SW 1271 (cell line): Measurements from ENCODE around the gene CCDC186.

ENCODE experiments used
- DNase-seq, 2 experiments: peaks; one replicate each; lab custom pipeline; 2025; lab: John Stamatoyannopoulos, UW

CCDC186 gene

DNA sequence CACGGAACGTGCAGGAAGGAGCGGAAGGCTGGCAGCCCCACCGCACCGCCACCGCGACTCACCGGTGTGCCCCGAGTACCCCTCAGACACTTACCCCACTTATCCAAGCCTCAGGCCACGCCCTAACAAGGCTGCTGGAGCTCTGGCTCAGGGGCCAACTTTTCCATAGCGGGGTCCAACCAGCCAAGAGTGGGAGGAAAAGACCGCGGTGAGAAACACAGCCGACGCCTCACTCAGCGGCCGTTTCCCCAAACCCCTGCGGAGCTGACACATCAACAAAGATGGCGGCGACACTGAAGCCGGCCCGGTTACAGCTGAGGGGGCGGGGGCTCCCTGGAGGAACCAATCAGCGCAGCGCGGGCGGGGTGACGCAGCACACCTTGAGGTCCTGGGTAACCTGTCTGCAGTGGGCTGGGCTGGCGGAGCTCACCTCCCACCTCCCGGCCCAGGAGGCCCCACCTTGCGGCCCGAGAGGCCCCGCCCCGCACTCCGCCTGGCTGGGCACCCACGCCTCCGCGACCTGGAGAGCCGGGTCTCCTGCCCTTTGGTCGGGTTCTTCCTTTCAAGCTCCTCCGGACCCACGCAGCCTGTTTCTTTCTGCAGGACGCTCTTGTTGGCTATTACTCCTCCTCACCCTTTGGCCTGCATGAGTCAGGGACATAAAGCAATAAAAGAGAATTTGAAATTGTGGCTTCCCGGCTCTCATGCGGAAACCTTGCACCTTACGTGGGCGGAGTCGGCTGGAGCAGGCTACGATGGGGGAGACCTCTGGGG, at the start of gene CCDC186:
TSS of gene CCDC186 (minus strand) at position 283 of the 774 bp plus-strand sequence. CDS start 10,935 bp downstream, outside the sequence.
- peak; percentile 70 to 86 for DNase-seq

DNA sequence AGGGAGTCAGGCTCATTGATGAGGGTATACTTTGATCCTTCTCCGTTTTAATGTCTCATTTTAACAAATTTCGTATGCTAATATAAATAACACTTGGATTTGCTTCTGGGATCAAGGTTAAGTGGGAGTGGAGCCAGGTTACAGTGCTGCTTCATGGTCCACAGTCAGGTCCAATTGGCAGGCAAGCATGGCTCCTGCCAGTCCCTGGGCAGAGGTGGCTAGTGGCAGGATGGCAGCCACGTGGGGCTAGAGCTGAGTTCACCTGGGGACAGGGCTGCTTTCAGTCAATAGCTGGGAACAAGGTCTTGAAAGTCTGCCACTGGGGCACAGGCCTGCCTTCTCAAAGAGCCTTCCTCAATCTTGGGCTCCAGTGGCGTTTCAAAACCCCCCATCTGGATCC, 49.1 kb upstream of the CCDC186 start:
- no peak for DNase-seq

- DNase-seq, result no peak
Measured at GRCh38 chr10:114221235-114221634, 47.2 kb upstream of the CCDC186 start.

DNA sequence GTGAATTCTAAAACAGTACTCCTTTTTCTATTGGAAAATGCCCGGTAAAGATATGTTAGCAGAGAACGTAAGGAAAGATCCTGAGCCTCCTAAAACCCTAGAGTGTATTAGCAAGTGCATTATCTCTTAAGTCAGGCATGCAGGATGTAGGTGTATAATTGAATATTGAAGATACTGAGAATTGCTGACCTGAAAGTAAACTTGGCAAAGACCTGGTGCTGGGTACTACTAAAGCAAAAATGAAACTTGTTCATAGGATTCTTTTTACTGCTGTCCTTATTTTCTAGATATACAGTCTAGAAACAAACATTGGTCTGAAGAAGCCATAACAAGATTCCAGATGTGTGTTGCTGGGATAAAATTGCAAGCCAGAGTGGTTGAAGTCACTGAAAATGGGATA, 46.3 kb upstream of the CCDC186 start:
- no peak for DNase-seq

- DNase-seq, result no peak
Measured at GRCh38 chr10:114215033-114215432, 41.0 kb upstream of the CCDC186 start.

- no peak for DNase-seq
Measured at GRCh38 chr10:114212153-114212552, 38.1 kb upstream of the CCDC186 start.

DNA sequence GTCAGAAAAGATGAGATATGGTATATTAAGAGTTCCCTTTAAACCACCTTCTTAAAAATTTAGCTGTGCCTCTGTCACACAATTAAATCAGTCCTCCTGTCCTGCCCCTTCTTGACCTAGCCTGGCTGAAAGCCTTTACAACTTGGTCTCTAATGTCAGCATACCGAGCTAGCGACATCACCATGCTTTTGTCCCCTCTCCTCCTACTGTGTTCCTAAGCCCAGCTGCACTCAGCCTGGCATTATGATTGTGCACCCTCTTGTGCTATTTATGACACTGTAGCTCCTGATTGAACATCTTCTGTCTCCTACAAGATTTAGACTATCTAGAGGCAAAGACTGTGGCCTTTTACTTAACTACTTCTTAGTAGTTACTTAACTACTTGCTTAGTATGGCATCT, 34.3 kb upstream of the CCDC186 start:
- no peak for DNase-seq

DNA sequence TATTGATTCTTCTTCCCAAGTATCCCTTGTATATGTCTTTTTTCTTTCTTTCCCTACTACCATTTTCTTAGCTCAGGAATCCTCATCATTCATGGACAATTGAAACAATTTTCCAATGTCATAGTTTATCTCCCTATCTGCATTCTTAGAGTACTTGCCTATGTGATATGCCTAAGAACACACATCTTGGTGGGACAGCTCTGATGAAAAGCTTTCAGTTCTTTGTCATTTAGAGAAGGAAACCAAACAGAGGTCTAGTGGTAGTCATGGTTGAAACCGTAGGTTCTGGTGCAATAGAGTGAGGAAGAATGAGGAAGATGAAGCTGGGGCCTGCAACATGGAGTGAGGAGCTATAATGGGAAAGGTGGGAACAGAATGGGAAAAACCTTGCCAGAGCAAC, 33.3 kb upstream of the CCDC186 start:
- no peak for DNase-seq

- no peak for DNase-seq
Measured at GRCh38 chr10:114206902-114207301, 32.9 kb upstream of the CCDC186 start.

GRCh38 chr10:114202812-114203211, 28.8 kb upstream of the CCDC186 start:
- DNase-seq, result no peak

- no peak for DNase-seq
Measured at GRCh38 chr10:114199239-114199638, 25.2 kb upstream of the CCDC186 start.

DNA sequence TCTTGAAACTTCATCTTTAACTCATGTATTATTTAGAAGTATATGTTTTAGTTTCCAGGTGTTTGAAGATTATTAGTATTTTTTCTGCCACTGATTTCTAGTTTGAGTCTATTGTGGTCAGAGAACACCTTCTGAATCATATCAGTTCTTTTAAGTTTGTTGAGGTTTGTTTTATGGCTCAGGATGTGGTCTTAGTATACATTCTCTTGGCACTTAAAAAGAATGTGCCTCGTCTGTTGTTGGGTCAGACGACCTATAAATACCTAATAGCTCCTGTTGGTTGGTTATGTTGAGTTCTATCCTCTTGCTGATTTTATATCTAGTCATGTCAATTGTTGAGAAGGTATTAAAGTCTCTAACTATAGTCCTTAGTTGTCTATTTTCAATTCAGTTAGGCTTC, 21.1 kb upstream of the CCDC186 start:
- no peak for DNase-seq

DNA sequence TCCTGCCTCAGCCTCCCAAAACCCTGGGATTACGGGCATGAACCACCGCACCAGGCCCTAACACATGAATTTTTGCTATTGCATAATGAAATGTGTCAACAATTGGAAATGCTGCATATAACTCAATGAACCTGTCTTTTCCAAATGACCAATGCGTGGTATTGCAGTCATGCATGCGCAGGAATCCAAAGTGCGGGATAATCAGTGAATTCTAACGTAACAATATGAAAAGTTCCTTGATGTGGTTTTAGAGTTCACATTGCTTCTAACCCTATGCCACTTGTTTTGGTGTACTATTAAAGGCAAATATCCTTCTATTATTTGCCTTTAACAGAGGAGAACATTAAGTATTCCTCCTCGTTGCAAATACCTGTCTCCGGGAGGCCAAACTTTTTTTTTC, 15.7 kb upstream of the CCDC186 start:
- no peak for DNase-seq

GRCh38 chr10:114188900-114189299, 14.9 kb upstream of the CCDC186 start:
- DNase-seq, result no peak

DNA sequence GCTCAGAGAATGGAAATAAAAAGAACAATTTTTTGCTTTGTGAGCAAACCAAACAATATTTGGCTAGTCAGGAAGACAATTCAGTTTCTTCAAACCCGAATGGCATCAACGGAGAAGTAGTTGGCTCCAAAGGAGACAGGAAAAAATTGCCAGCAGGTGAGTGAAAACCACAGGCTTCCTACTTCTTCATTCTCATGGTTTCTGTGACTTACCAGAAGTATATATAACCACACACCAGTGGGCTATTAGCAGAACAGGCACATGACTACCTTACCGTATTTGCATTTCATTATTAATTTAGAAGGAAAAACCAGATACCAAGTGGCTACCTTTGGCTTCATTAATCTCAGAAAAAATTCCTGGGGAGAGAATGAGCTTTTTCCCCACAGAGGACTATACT, 14.0 kb upstream of the CCDC186 start:
- DNase-seq, result no peak

- DNase-seq, result no peak
Measured at GRCh38 chr10:114184276-114184675, 10.3 kb upstream of the CCDC186 start.

DNA sequence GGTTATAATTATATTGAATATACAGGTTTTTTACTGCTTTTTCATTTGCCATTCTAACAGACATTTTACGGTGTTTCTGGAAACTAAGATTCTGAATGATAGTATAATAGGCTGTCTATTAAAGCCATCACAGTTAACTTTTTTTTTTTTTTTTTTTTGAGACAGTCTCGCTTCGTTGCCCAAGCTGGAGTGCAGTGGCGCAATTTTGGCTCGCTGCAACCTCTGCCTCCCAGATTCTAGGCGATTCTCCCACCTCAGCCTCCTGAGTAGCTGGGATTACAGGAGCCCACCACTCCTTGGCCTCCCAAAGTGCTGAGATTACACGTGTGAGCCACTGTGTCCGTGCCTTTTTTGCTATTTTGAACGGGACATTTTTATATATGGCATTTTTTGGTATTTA, 9.6 kb upstream of the CCDC186 start:
- DNase-seq, result no peak

GRCh38 chr10:114181971-114182370, 8.0 kb upstream of the CCDC186 start:
- no peak for DNase-seq

DNA sequence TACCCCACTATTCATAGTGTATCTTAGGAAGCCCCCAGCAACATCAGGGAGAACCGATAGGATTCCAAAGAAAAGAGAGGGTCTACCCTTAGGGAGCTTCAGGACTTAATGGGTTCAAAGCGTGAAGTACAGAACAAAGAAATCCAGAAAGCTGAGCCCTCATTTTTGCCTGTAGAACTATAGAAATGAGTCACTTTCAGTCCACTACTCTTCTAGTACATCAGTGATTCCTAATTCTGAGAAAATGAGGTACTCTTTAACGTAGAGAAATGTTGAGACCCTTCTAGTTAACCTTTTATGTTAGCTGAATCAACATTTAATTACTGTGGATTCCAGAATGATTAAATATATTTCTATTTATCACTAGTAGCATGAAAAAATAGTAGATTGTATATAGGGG, 6.9 kb upstream of the CCDC186 start:
- DNase-seq, result no peak

- no peak for DNase-seq
Measured at GRCh38 chr10:114179747-114180146, 5.7 kb upstream of the CCDC186 start.

GRCh38 chr10:114179148-114179547, 5.1 kb upstream of the CCDC186 start, which contains the start of gene TDRD1:
TSS of gene TDRD1 (plus strand) at chr10:114179353. CDS start at chr10:114187832, 8,479 bp downstream.
- DNase-seq, result no peak

- no peak for DNase-seq
Measured at GRCh38 chr10:114176511-114176910, 2.5 kb upstream of the CCDC186 start.

DNA sequence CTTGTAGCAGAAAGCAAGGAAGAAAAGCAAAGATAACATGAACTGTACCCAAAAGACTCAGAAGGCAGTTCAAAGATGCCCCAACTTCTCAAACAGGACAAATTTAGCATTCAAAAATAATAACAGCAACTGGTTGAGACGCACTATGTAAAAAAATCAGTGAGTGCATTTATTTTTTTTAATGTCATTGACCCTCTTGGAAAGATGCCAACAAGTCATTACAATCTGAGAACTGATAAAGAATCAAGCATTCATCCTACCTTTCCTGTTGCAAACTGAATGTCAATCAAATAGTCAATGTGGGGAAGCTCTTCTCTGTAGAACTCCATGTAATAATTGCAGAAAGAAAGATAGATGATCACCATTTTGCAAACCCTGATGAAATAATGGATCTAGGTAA, 1.7 kb upstream of the CCDC186 start:
- no peak for DNase-seq

GRCh38 chr10:114174695-114175188, 739 bp upstream of the CCDC186 start:
- no peak for DNase-seq
